ENCODE measurements around the gene GLYATL1.
A peak's percentile ranks its signal among the peaks of the same experiment; 100 is the strongest.

The GLYATL1 gene, protein sequence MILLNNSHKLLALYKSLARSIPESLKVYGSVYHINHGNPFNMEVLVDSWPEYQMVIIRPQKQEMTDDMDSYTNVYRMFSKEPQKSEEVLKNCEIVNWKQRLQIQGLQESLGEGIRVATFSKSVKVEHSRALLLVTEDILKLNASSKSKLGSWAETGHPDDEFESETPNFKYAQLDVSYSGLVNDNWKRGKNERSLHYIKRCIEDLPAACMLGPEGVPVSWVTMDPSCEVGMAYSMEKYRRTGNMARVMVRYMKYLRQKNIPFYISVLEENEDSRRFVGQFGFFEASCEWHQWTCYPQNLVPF

GRCh38 chr11:58939277-58939676 is at the start of gene GLYATL1:
GLYATL1 (plus strand) TSS chr11:58939488; CDS start chr11:58947088, 7,600 bp downstream.
- Mint-ChIP-seq H3K4me3 (no peak within 1 kb of the TSS), H3K4me1 (no peaks in the 10 kb centered on the region), H3K27ac (no peak within 1 kb of the TSS), H3K36me3 (no peaks in the 10 kb centered on the region), H3K27me3 (peaks cover 3% of the 10 kb centered on the region), H3K9me3 (no peaks in the 10 kb centered on the region)
- CTCF ChIA-PET, result interaction anchor here (0.7 to 1.6 kb wide), 3 partner anchors 20 to 197 kb away, joined by 3 to 4 read pairs (median 3); no protein-coding TSS in a partner anchor
- DNase-seq, result no peak

DNA sequence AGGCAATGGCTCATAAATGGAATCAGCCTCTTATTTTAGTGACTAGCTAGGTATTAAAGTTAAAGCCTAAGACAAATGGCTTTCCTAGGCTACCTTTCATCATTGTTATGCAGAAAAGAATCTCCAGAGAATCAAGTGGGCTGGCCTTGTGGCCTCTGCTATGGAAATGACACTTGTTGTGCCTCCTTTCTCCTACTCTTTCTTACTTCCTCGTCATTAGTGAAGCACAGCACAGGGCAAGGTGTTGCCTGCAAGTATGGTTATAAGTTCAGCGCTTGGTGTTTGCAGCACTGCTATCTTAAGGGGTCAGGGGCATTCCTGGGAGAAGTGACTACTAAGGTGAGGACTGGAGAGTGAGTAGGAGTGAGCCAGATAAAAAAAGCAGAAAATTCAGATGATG is 45.4 kb upstream of the GLYATL1 start:
- CTCF ChIA-PET, result no interaction called here
- no peak overlapping the region for H3K27ac Mint-ChIP-seq
- peaks cover 4% of the 10 kb centered on the region for H3K27me3 Mint-ChIP-seq
- no peak for DNase-seq
- H3K4me3 Mint-ChIP-seq, result no peak overlapping the region
- no peaks in the 10 kb centered on the region for H3K4me1 Mint-ChIP-seq
- H3K9me3 Mint-ChIP-seq, result no peaks in the 10 kb centered on the region
- no peaks in the 10 kb centered on the region for H3K36me3 Mint-ChIP-seq

- CTCF ChIA-PET, result no interaction called here
- H3K27me3 Mint-ChIP-seq, result peaks cover 22% of the 10 kb centered on the region
Measured at GRCh38 chr11:58898106-58898505, 41.2 kb upstream of the GLYATL1 start.

DNA sequence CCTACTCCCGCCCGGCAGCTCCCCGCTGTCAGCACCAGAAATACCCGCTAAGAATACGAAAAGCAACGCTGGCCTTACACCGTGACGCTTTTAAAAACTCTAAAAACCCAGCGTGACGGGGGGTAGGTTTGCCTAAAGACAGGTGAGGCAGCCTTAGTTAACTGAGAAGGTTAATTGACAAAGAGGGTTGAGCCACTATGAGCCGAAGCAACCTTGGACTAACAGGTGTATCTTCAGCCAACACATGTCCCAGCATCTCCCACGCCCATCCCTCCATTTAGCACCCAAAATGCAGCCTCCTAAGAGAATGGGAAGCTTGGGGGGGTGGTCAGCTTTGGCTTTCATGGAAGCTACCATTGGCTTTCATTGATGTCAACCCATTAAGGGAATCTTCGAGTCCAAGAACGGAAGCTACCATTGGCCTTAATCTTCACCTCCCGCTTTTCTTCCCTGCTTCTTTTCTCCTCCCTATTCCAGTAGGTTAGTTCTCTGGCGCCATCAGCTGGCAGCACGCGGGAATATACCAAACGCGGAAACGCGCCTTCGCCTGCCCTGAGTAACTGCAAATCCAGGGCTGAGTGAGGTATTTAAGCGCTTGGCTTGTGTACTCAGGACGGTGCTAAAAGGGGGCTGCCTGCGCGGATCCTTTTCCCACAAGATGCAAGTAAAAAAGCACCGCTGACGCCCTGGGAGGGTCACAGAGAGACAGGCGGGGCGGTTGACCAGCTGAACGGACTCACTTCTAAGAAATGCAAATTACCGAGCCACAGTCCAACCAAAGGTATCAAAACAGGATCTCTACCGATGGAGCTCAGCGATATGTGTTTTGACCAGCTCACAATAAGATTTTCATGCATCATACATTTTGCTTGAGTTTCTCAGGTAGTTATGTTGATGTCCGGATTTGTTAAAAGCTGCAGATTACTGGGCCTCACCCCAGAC is 38.5 kb upstream of the GLYATL1 start:
- no peaks in the 10 kb centered on the region for H3K9me3 Mint-ChIP-seq
- peaks cover 44% of the 10 kb centered on the region for H3K27me3 Mint-ChIP-seq

More at GRCh38 chr11:58898106-58898505, 41.2 kb upstream of the GLYATL1 start:
- H3K36me3 Mint-ChIP-seq, result no peaks in the 10 kb centered on the region
- H3K4me3 Mint-ChIP-seq, result no peak overlapping the region
- no peaks in the 10 kb centered on the region for H3K4me1 Mint-ChIP-seq
- no peaks in the 10 kb centered on the region for H3K9me3 Mint-ChIP-seq
- H3K27ac Mint-ChIP-seq, result no peak overlapping the region
- DNase-seq, result no peak

GRCh38 chr11:58902881-58903280 is 36.4 kb upstream of the GLYATL1 start:
- Mint-ChIP-seq H3K9me3 (no peaks in the 10 kb centered on the region), H3K36me3 (no peaks in the 10 kb centered on the region), H3K4me3 (no peak overlapping the region), H3K4me1 (no peaks in the 10 kb centered on the region), H3K27ac (no peak overlapping the region), H3K27me3 (peaks cover 57% of the 10 kb centered on the region)
- CTCF ChIA-PET, result no interaction called here
- DNase-seq, result no peak

More for the DNA sequence above, 38.5 kb upstream of the GLYATL1 start:
- DNase-seq, result peak; percentile 59
- no peaks in the 10 kb centered on the region for H3K36me3 Mint-ChIP-seq
- no peak overlapping the region for H3K4me3 Mint-ChIP-seq
- H3K4me1 Mint-ChIP-seq, result no peaks in the 10 kb centered on the region
- CTCF ChIA-PET, result interaction anchor here (0.7 to 1.4 kb wide), 7 partner anchors 10 to 254 kb away, joined by 3 to 7 read pairs (median 4); no protein-coding TSS in a partner anchor
- no peak overlapping the region for H3K27ac Mint-ChIP-seq

DNA sequence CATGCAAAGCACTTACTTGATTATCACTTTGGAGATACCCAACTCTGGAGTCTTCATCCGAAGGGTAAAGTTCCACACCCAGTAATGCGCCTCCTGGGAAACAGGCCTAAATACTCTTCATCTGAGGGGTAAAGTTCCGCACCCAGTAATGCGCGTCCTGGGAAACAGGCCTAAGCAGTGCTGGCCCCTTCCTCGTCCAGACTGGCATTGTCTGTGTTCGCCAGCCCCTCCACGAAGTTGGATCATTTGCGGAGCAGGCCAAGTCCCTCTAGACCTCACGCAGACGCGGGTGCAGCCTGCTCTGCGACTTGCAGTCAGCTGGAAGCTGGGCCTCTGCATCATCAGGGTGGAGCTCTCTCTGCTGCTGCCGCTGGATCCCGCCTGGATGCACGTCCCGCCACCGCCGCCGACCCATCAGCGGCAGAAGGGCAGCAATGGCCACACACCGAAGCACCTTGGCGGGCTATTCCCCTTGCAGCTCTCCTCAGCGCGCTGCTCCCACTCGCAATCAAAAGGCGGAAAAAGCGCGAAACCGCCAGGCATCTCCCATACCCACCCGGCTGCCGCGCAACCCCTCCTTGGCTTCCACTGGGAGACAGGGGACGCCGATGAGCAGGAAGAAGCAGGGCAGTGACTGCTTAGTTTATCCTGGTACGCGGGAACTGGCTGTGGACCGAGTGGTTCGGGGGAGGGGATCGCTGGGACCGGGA is 34.1 kb upstream of the GLYATL1 start:
- CTCF ChIA-PET, result no interaction called here
- Mint-ChIP-seq H3K27me3 (peaks cover 56% of the 10 kb centered on the region), H3K4me1 (no peaks in the 10 kb centered on the region), H3K36me3 (no peaks in the 10 kb centered on the region), H3K27ac (no peak overlapping the region), H3K9me3 (no peaks in the 10 kb centered on the region), H3K4me3 (no peak overlapping the region)
- DNase-seq, result no peak

DNA sequence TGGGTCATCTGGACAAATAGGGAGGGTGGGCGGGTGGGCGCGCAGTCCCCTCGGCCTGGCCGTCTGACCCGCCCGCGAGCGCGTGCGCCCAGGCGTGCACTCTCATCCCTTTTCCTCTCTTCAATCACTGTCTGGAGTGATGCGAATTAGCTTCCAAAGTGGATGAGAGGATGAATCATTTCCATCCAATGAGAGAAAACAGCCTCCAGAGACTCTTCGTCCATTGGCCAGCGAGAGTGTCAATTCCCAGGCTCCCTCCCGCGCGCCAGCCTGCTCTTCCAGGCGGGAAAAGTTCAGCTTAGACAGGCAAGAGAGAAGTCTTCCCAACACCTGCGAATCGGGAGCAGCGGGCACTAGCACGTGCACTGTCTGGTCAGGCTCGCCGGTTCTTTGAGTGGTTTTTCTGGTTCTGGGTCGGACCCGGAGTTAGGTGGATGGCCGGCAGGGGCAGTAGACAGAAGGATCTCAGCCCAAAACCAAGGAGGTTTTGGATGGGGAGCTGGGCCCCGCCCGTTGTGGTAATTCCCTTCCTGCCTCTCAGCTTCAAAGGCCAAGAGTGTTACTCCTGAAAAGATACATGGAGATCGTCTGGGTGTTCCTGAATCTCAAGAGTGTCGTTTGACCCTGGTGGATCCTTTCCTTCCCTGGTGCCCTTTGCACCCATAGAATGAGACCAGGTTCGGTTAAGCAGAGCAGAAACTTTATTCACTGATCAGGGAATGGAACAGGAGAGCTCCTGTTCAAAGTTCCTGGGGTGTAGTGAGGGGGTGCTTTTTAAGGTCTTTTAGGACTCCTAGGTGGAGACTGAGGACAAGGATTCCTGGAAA is 33.4 kb upstream of the GLYATL1 start:
- no peak overlapping the region for H3K4me3 Mint-ChIP-seq
- peaks cover 55% of the 10 kb centered on the region for H3K27me3 Mint-ChIP-seq
- no peaks in the 10 kb centered on the region for H3K9me3 Mint-ChIP-seq
- CTCF ChIA-PET, result interaction anchor here (1.1 kb wide), 1 partner anchor 20 kb away, joined by 3 read pairs; no protein-coding TSS in a partner anchor
- DNase-seq, result no peak
- H3K36me3 Mint-ChIP-seq, result no peaks in the 10 kb centered on the region
- no peaks in the 10 kb centered on the region for H3K4me1 Mint-ChIP-seq
- H3K27ac Mint-ChIP-seq, result no peak overlapping the region

GRCh38 chr11:58907780-58908179 is 31.5 kb upstream of the GLYATL1 start:
- Mint-ChIP-seq H3K36me3 (no peaks in the 10 kb centered on the region), H3K9me3 (no peaks in the 10 kb centered on the region), H3K27me3 (peaks cover 54% of the 10 kb centered on the region), H3K27ac (no peak overlapping the region), H3K4me3 (no peak overlapping the region), H3K4me1 (no peaks in the 10 kb centered on the region)
- CTCF ChIA-PET, result no interaction called here
- DNase-seq, result no peak

GRCh38 chr11:58912124-58912523 is 27.2 kb upstream of the GLYATL1 start:
- peaks cover 25% of the 10 kb centered on the region for H3K27me3 Mint-ChIP-seq
- no peak for DNase-seq
- no peak overlapping the region for H3K27ac Mint-ChIP-seq
- CTCF ChIA-PET, result no interaction called here
- H3K9me3 Mint-ChIP-seq, result peaks cover 3% of the 10 kb centered on the region
- H3K4me3 Mint-ChIP-seq, result no peak overlapping the region
- no peaks in the 10 kb centered on the region for H3K36me3 Mint-ChIP-seq
- no peaks in the 10 kb centered on the region for H3K4me1 Mint-ChIP-seq

DNA sequence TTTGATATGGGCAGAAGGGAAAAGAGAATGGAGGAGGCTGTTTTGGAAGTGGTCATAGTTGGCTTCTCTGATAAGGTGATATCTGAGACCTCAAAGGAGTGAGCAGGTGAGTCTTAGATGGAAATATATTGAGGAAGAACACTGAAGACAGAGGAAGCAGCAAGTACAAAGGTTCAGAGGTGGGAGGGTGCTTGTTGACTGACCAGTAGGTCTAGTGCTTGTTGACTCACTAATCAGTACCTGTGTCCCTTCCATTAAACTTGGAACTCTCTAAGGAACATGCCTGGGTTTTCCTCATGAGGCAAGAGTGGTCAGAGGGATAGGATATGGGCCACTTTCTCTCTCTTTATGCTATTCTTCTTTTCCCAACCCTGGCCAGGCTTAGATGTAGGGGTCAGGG is 25.6 kb upstream of the GLYATL1 start:
- Mint-ChIP-seq H3K4me1 (no peaks in the 10 kb centered on the region), H3K27me3 (peaks cover 19% of the 10 kb centered on the region), H3K27ac (no peak overlapping the region), H3K4me3 (no peak overlapping the region), H3K36me3 (no peaks in the 10 kb centered on the region), H3K9me3 (peaks cover 6% of the 10 kb centered on the region)
- CTCF ChIA-PET, result no interaction called here
- DNase-seq, result no peak

DNA sequence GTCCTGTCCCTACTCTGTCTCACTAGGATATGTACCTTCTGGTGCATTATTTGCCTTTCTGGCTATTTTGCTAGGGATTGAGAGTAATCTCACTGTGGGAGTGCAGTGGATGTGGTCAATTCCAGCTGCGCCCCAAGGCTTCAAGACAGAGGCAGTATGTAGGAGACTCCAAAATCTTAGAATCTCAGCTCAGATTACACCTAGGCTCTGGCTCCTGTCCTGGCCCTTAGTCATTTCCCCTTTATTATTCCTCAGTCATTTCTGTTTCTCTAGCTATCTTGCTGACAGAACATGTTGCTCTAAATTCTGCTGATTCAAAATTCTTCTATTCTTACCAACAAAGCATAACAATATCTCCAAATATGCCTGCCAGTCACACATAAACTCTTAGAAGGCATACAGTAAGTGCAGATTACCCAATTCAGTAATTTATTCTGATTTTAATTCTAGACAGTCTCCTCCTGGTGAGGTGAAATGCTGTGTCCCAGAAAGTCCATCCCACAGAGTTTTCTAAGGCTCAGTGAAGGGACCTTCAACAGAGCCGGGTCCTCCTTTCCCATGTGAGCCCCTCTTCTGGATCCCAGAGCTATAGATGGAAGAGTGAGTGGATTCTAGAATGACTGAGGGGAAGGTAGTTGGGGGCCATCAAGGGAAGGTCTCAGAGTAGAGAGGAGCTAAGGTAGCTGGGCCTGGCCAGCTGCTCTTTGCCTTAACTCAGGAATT is 24.3 kb upstream of the GLYATL1 start:
- no peaks in the 10 kb centered on the region for H3K4me1 Mint-ChIP-seq
- H3K36me3 Mint-ChIP-seq, result no peaks in the 10 kb centered on the region
- peaks cover 6% of the 10 kb centered on the region for H3K9me3 Mint-ChIP-seq
- H3K4me3 Mint-ChIP-seq, result no peak overlapping the region
- no peak overlapping the region for H3K27ac Mint-ChIP-seq
- CTCF ChIA-PET, result no interaction called here
- peaks cover 19% of the 10 kb centered on the region for H3K27me3 Mint-ChIP-seq
- no peak for DNase-seq

- DNase-seq, result no peak
- H3K27ac Mint-ChIP-seq, result no peak overlapping the region
- H3K9me3 Mint-ChIP-seq, result peaks cover 6% of the 10 kb centered on the region
- peaks cover 15% of the 10 kb centered on the region for H3K27me3 Mint-ChIP-seq
- CTCF ChIA-PET, result no interaction called here
- no peaks in the 10 kb centered on the region for H3K4me1 Mint-ChIP-seq
- H3K4me3 Mint-ChIP-seq, result no peak overlapping the region
- no peaks in the 10 kb centered on the region for H3K36me3 Mint-ChIP-seq
Measured at GRCh38 chr11:58916637-58917036, 22.7 kb upstream of the GLYATL1 start.

DNA sequence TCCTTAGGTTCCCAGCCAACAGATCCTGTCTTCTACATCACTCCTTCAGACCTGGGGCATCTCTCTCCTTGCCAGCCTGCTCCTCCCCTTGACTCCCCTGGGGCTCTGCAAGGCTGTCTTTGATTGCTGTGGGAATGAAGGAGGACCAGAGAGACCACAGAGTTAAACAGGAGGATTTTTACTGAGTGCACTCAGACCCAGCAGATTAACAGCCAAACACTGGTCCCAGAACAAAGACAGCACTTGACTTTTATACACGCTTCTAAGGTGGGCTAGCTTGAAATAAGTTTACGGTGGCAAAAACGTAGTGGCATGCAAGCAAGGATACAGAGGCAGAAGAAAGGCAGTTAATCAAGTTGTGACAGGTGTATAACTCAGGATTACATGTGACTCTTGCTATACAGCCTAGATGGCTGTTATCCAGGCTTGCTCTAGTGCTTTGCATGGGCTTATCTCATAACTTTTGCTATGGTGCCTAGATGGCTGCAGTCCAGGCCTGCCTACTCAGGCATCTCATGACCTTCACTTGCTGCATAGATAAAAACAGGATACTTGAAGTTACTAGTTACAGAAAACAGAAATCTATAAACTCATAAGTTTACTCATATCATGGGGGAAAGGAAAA is 22.0 kb upstream of the GLYATL1 start:
- DNase-seq, result no peak
- H3K4me3 Mint-ChIP-seq, result no peak overlapping the region
- H3K4me1 Mint-ChIP-seq, result no peaks in the 10 kb centered on the region
- no peaks in the 10 kb centered on the region for H3K36me3 Mint-ChIP-seq
- H3K27me3 Mint-ChIP-seq, result peaks cover 10% of the 10 kb centered on the region
- CTCF ChIA-PET, result no interaction called here
- H3K9me3 Mint-ChIP-seq, result peaks cover 6% of the 10 kb centered on the region
- no peak overlapping the region for H3K27ac Mint-ChIP-seq

All from activated naive CD4-positive, alpha-beta T cell treated with anti-CD3 and anti-CD28 coated beads, Interleukin-2, amount 10 ng/mL, durations not matched to agents 7 days and 5 days (primary cell).